ENCODE data around the gene PLP2.
"Not testable (repeated sequence)": the region's sequence is repeated elsewhere in the genome, so short reads cannot be mapped to it uniquely, and the experiment has no call there.

PLP2 gene

GRCh38 chrX:49171752-49172279, at the start of gene PLP2:
PLP2 (plus strand) TSS chrX:49171898; CDS start chrX:49172001, 103 bp downstream.
- no peak for DNase-seq

GRCh38 chrX:49122499-49122898, 49.2 kb upstream of the PLP2 start:
- DNase-seq, result no peak

GRCh38 chrX:49127742-49128258, 43.9 kb upstream of the PLP2 start:
- not testable (repeated sequence) for DNase-seq

GRCh38 chrX:49129427-49129826, 42.3 kb upstream of the PLP2 start:
- DNase-seq, result no peak

- DNase-seq, result not testable (repeated sequence)
Observed at GRCh38 chrX:49132275-49132674, 39.4 kb upstream of the PLP2 start.

GRCh38 chrX:49133759-49134158, 37.9 kb upstream of the PLP2 start:
- DNase-seq, result no peak

GRCh38 chrX:49137492-49137891, 34.2 kb upstream of the PLP2 start:
- no peak for DNase-seq

- no peak for DNase-seq
Observed at GRCh38 chrX:49139713-49140112, 32.0 kb upstream of the PLP2 start.

GRCh38 chrX:49142264-49142663, 29.4 kb upstream of the PLP2 start:
- not testable (repeated sequence) for DNase-seq

GRCh38 chrX:49143154-49143553, 28.5 kb upstream of the PLP2 start:
- not testable (repeated sequence) for DNase-seq

- no peak for DNase-seq
Observed at GRCh38 chrX:49147282-49147681, 24.4 kb upstream of the PLP2 start.

- no peak for DNase-seq
Observed at GRCh38 chrX:49147936-49148335, 23.8 kb upstream of the PLP2 start.

GRCh38 chrX:49148390-49149100, 23.2 kb upstream of the PLP2 start:
- DNase-seq, result not testable (repeated sequence)

- not testable (repeated sequence) for DNase-seq
Observed at GRCh38 chrX:49149291-49149690, 22.4 kb upstream of the PLP2 start.

GRCh38 chrX:49153467-49153866, 18.2 kb upstream of the PLP2 start:
- DNase-seq, result no peak

- no peak for DNase-seq
Observed at GRCh38 chrX:49155243-49155899, 16.3 kb upstream of the PLP2 start.

GRCh38 chrX:49155900-49156837, 15.5 kb upstream of the PLP2 start:
- peak; percentile 13 for DNase-seq

GRCh38 chrX:49157194-49157593, 14.5 kb upstream of the PLP2 start:
- DNase-seq, result no peak

- DNase-seq, result no peak
Observed at GRCh38 chrX:49160908-49161307, 10.8 kb upstream of the PLP2 start.

- no peak for DNase-seq
Observed at GRCh38 chrX:49161632-49162031, 10.1 kb upstream of the PLP2 start.

GRCh38 chrX:49162620-49163019, 9.1 kb upstream of the PLP2 start, which contains the start of gene MAGIX:
MAGIX (plus strand) TSS chrX:49162758; CDS start chrX:49162890, 132 bp downstream.
- DNase-seq, result no peak

- DNase-seq, result peak; percentile 5
Observed at GRCh38 chrX:49163555-49164419, 7.9 kb upstream of the PLP2 start.
